ENCODE results near the gene CALCR. TPM values are rescaled to one million over a fixed set of nuclear protein-coding genes. Genes with fewer than 3 reads are reported as not detected.

The CALCR gene
- under 0.01 TPM in 1 of 2 replicates, not detected in the other for total RNA-seq

DNA sequence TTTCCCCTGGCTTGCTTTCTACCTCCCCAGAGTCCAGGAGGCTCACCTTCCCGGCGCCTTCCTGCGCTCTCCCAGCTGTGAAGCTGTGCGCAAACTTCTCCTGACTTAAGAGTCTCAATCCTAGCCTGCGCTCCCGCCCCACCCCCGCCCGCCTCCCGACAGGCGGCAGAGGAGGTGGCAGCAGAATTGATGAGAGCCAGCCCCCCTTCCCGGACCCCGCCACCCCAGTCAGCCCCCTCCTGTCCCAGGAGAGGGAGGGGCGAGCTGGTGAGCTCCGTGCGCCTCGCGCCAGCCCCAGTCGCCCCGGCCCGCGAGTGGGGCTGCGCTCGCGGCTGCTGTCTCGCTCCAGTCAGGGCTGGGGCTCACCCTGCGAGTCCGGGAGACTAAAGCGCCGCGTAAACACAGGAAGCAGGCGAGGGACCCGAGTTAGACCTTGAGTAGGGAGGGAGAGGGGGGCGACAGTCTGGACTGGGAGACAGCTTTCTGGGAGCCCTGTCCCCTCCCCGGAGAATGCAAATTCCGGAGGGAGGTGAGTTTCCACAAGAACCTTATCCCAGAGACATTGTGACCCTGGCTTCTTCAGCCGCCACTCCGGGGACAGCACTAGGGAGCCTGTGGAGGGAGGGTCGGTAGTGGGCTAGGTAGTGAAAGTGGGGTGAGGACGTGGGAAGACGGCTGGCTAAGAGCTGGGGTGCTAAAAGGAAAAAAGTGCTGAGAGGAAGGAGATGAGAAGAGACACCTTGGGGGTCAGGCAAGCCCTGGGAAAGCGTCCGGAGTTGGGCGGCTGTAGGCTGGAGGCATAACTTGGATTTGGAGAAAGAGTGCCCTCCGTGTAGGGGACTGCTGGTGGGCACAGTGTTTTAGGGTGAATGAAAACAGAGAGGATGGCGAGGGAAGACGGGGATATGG lies at the start of gene CALCR:
TSS of gene CALCR (minus strand) at position 79 of the 909 bp plus-strand sequence. CDS start 87,743 bp downstream, outside the sequence.
- no peak for DNase-seq (ENCODE audit: low read depth)
- H3K4me3 ChIP-seq (ENCODE audit: low read depth, low read length), result no peak within 1 kb of the TSS
- TF ChIP-seq, protein P1, sequence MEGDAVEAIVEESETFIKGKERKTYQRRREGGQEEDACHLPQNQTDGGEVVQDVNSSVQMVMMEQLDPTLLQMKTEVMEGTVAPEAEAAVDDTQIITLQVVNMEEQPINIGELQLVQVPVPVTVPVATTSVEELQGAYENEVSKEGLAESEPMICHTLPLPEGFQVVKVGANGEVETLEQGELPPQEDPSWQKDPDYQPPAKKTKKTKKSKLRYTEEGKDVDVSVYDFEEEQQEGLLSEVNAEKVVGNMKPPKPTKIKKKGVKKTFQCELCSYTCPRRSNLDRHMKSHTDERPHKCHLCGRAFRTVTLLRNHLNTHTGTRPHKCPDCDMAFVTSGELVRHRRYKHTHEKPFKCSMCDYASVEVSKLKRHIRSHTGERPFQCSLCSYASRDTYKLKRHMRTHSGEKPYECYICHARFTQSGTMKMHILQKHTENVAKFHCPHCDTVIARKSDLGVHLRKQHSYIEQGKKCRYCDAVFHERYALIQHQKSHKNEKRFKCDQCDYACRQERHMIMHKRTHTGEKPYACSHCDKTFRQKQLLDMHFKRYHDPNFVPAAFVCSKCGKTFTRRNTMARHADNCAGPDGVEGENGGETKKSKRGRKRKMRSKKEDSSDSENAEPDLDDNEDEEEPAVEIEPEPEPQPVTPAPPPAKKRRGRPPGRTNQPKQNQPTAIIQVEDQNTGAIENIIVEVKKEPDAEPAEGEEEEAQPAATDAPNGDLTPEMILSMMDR (IDR thresholded peaks at IDR 0.05; ENCODE audit: insufficient read depth, low read depth, low read length), result no peak

DNA sequence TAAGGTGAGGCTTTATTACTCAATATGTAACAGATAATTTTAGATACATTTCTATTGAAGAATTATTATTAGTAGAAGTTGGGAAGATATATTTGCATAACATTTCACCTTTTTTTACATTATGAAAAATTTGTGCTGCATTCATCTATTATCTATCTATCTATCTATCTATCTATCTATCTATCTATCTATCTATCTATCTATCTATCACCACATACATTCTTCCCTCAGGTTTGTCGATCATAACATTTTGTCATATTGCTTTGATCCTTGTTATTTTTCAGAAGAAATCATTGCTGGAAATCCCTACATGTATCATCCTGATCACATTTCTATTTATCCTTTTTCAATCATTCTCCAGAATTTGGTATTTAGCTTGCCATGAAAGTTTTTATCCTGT lies 49.3 kb upstream of the CALCR start:
- no peak for DNase-seq (ENCODE audit: low read depth)

DNA sequence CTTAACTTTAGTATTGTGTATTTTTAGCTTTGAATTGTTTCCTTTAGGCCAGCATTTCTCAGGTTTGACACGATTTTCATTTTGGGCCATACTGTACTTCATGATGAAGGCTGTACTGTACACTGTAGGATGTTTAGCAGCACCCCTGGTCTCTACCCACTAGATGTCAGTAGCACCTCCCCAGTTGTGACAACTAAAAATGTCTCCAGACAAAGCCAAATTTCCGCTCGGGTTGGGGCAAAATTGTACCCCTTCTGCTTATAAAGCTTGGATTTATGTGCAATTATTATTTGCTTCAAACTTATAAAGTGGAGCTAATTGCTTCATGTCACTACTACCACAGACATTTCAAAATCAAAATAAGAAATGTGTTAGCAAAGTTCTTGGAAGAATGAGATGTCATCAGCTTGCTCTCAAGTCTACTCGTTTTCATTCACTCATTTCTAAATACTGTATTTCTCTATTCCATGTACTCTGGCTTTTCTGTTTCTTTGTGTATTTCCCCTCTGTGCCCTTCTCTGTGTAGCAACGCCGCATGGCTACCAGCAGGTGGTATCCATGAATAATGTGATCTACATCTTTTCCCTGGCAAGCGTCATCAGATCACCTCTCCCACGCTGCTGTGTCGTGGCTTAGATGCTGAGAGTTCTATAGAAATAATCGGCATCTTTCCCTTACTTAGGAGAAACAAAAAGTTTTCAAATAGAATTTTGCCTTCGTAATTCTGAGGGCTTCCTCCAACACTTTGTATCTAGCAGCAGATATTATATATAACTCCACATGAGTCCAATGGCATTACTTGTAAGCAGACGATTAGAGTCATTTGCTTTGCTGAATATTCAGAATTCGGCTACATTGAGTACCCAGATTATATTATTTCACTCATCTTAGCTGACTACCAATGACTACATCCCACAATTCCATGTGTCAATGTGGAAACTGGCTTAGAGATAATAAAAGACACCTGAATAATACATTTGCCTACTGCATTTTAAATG lies 47.8 kb upstream of the CALCR start:
- peak; percentile 45 for DNase-seq (ENCODE audit: low read depth)
- no peak overlapping the region for H3K4me3 ChIP-seq (ENCODE audit: low read depth, low read length)
- TF ChIP-seq, protein P1 (IDR thresholded peaks at IDR 0.05; ENCODE audit: insufficient read depth, low read depth, low read length), result peak; percentile 60

More for the DNA sequence above, 49.3 kb upstream of the CALCR start:
- H3K4me3 ChIP-seq (ENCODE audit: low read depth, low read length), result no peak overlapping the region
- TF ChIP-seq, protein P1 (IDR thresholded peaks at IDR 0.05; ENCODE audit: insufficient read depth, low read depth, low read length), result no peak

- DNase-seq (ENCODE audit: low read depth), result no peak
- TF ChIP-seq, protein P1 (IDR thresholded peaks at IDR 0.05; ENCODE audit: insufficient read depth, low read depth, low read length), result no peak
- no peak overlapping the region for H3K4me3 ChIP-seq (ENCODE audit: low read depth, low read length)
These were observed 46.3 kb upstream of the CALCR start for GRCh38 chr7:93620864-93621263.

- no peak overlapping the region for H3K4me3 ChIP-seq (ENCODE audit: low read depth, low read length)
- TF ChIP-seq, protein P1 (IDR thresholded peaks at IDR 0.05; ENCODE audit: insufficient read depth, low read depth, low read length), result no peak
- no peak for DNase-seq (ENCODE audit: low read depth)
These were observed 45.5 kb upstream of the CALCR start for GRCh38 chr7:93620057-93620456.

DNA sequence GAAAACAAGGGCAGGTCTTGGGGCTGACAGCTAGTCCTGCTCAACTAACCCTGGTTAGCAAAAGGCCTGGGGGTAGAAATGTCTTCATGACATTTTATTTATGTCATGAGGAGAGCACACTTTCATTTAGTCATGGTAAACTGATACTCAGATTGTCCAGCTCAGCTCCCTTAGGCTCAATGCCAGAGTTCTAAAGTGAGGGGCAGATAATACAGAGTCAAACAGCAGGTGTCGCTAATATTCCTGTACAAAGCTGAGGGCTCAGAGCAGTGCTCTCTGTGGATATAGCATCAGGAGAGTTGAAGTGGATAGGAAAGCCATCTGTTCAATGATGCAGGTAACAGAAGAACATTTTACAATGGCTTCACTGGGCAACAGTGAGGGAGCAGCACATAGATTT lies 26.8 kb upstream of the CALCR start:
- TF ChIP-seq, protein P1 (IDR thresholded peaks at IDR 0.05; ENCODE audit: insufficient read depth, low read depth, low read length), result no peak
- no peak overlapping the region for H3K4me3 ChIP-seq (ENCODE audit: low read depth, low read length)
- no peak for DNase-seq (ENCODE audit: low read depth)

Data from fibroblast of villous mesenchyme (primary cell).